Coronary artery (tissue), 2 donors: ENCODE data around the gene IKBIP.
"Not testable (repeated sequence)": the region's sequence is repeated elsewhere in the genome, so short reads cannot be mapped to it uniquely, and the experiment has no call there.

ENCODE experiments used
- DNase-seq: peaks from one replicate; pipeline ENCODE4 v3.0.0-alpha.2; 2017; ENCODE audit warnings: low spot score
- H3K27ac ChIP-seq, 2 donors: fragments of 200-600 bp; sonication (generic); one replicate each; pipeline ENCODE4 v1.5.1; 2016 to 2019
- H3K4me3 ChIP-seq: fragments of 200-600 bp; sonication (generic); 2 replicates; pipeline ENCODE4 v1.5.1; 2016; ENCODE audit warnings: mild to moderate bottlenecking, moderate library complexity
- CTCF ChIP-seq: fragments of 200-600 bp; sonication (generic); IDR thresholded peaks from one replicate; pipeline ENCODE4 v1.5.1; 2019; ENCODE audit warnings: antibody characterized with exemption

Gene IKBIP

GRCh38 chr12:98578392-98578791, 66.2 kb downstream of the IKBIP start:
- Histone ChIP-seq H3K4me3 (no peak overlapping the region), H3K27ac (no peak overlapping the region)
- no peak for TF ChIP-seq CTCF
- no peak for DNase-seq

GRCh38 chr12:98576795-98577194, 67.8 kb downstream of the IKBIP start:
- H3K4me3 ChIP-seq, H3K27ac ChIP-seq, DNase-seq: not testable (repeated sequence)

GRCh38 chr12:98575013-98575412, 69.6 kb downstream of the IKBIP start:
- Histone ChIP-seq H3K4me3 (no peak overlapping the region), H3K27ac (no peak overlapping the region)
- DNase-seq = no peak
- no peak for TF ChIP-seq CTCF
